Fibroblast of pulmonary artery (primary cell): ENCODE data around the gene TCEAL7.
"Not testable (repeated sequence)": the region's sequence is repeated elsewhere in the genome, so short reads cannot be mapped to it uniquely, and the experiment has no call there.

Experiments used
- DNase-seq: peaks from one replicate; pipeline ENCODE4 v3.0.0-alpha.2; 2010; ENCODE audit warnings: low read depth
- H3K4me3 ChIP-seq: replicated peaks from 2 replicates; pipeline ENCODE4 v1.5.1; 2011; ENCODE audit warnings: low read depth, mild to moderate bottlenecking, control low read depth, low read length, moderate library complexity
- CTCF ChIP-seq: IDR thresholded peaks from 2 replicates; pipeline ENCODE4 v1.5.1; 2011; ENCODE audit warnings: mild to moderate bottlenecking, control low read depth, low read length, inconsistent platforms; ENCODE audit errors: missing control alignments

TCEAL7 gene

GRCh38 chrX:103329991-103330390 lies at the start of gene TCEAL7:
TCEAL7 (plus strand) TSS chrX:103330239; CDS start chrX:103331404, 1,165 bp downstream.
- peak within 1 kb of the TSS; percentile 49 for H3K4me3 ChIP-seq
- no peak for TF ChIP-seq CTCF
- DNase-seq, result peak; percentile 48

- DNase-seq, result no peak
- no peak for TF ChIP-seq CTCF
- no peak overlapping the region for H3K4me3 ChIP-seq
Observed at GRCh38 chrX:103293118-103293517, 36.9 kb upstream of the TCEAL7 start.

- H3K4me3 ChIP-seq, result no peak overlapping the region
- no peak for TF ChIP-seq CTCF
- DNase-seq, result no peak
Observed at GRCh38 chrX:103304705-103305104, 25.3 kb upstream of the TCEAL7 start.

- not testable (repeated sequence) for H3K4me3 ChIP-seq, DNase-seq
Observed at GRCh38 chrX:103305666-103306065, 24.4 kb upstream of the TCEAL7 start.

- H3K4me3 ChIP-seq, result no peak overlapping the region
- DNase-seq, result no peak
- TF ChIP-seq CTCF, result no peak
Observed at GRCh38 chrX:103309860-103310554, 20.0 kb upstream of the TCEAL7 start.

GRCh38 chrX:103310555-103311398 lies 19.3 kb upstream of the TCEAL7 start, which contains the start of gene BEX2:
BEX2 (minus strand) TSS chrX:103310990; CDS start chrX:103309976, 1,014 bp downstream.
- H3K4me3 ChIP-seq, result peak within 1 kb of the TSS; percentile 44
- peak; percentile 17 for DNase-seq
- TF ChIP-seq CTCF, result no peak

- no peak for DNase-seq
- H3K4me3 ChIP-seq, result no peak overlapping the region
- TF ChIP-seq CTCF, result no peak
Observed at GRCh38 chrX:103311399-103311780, 18.6 kb upstream of the TCEAL7 start.
